GM23248 (cell line): ENCODE measurements around the gene CAPN9.

ENCODE experiments used
- EZH2 ChIP-seq: fragments of 200-600 bp; sonication (generic); IDR thresholded peaks from 2 replicates; pipeline ENCODE4 v1.6.1; 2018; ENCODE audit warnings: antibody characterized with exemption, mild to moderate bottlenecking; ENCODE audit not compliant: insufficient read depth, poor library complexity, severe bottlenecking
- EZH2phosphoT487 ChIP-seq: fragments of 200-600 bp; sonication (generic); IDR thresholded peaks from 2 replicates; pipeline ENCODE4 v1.6.1; 2018; ENCODE audit warnings: antibody characterized with exemption, moderate library complexity, mild to moderate bottlenecking, low read depth; ENCODE audit not compliant: insufficient read depth

DNA sequence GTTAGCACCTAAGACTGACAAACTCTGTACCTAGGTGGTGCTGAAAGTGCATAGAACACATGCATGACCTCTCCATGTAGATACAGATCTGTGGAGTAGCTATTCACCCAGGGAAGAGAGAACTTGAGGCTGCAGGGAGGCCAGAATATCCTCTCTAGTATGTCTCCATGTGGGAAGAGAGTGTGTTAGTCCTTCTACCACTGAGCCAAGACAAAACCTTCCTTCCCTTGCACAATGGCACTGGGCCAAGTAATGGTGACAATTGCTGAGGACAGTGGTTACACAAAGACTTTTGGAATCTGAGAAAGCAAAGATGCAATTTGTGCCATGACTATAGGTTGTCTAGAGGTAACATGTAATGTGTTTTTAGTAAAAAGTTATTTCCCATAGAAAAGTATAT, 68.8 kb downstream of the CAPN9 start:
- TF ChIP-seq EZH2, result no peak
- TF ChIP-seq EZH2phosphoT487, result no peak
